IMR-90 (cell line): ENCODE results near the gene SH3RF3. TPM values are rescaled to one million over a fixed set of nuclear protein-coding genes. Genes with fewer than 3 reads are reported as not detected.

Experiments used
- ATAC-seq: fragments of 200-7000 bp; cut with Tn5 transposase; 2 replicates; pipeline ENCODE4 v1.9.1; 2020; ENCODE audit warnings: low read depth, mild to moderate bottlenecking, moderate library complexity
- BruUV-seq: library from RNA; stranded (reverse); fragments of 400-500 nt; replicated peaks from 2 replicates; lab custom pipeline; 2021; lab: Mats Ljungman, UMichigan
- CTCF ChIA-PET: fragments of 300-600 bp; formaldehyde crosslinking; extraction: SDS; loops from one replicate; lab custom pipeline; 2021; ENCODE audit warnings: antibody characterized with exemption; lab: Yijun Ruan, JAX
- POLR2A ChIA-PET: fragments of 300-600 bp; sonication (Branson Sonifier 250); formaldehyde crosslinking; loops from one replicate; lab custom pipeline; 2022; ENCODE audit warnings: antibody characterized with exemption; ENCODE audit not compliant: unreplicated experiment; lab: Charles Lee
- DNase-seq: peaks from one replicate; pipeline ENCODE4 v3.0.0; 2013
- H2AFZ ChIP-seq: replicated peaks from 2 replicates; pipeline ENCODE3; 2013; ENCODE audit warnings: low read length, mild to moderate bottlenecking; ENCODE audit not compliant: poor library complexity
- H2AK5ac ChIP-seq: 2 replicates; pipeline ENCODE4 v1.6.1; 2013; ENCODE audit warnings: low read depth, low read length, inconsistent platforms
- H2AK9ac ChIP-seq: replicated peaks from 2 replicates; pipeline ENCODE3; 2013; ENCODE audit warnings: mild to moderate bottlenecking, low read depth, low read length, moderate library complexity; ENCODE audit not compliant: poor library complexity
- H2BK120ac ChIP-seq: 2 replicates; pipeline ENCODE4 v1.6.1; 2013; ENCODE audit warnings: low read depth, low read length, inconsistent platforms
- H2BK15ac ChIP-seq: 3 replicates; pipeline ENCODE4 v1.6.1; 2013; ENCODE audit warnings: low read depth, low read length, inconsistent platforms
- H2BK20ac ChIP-seq: 2 replicates; pipeline ENCODE4 v1.6.1; 2013; ENCODE audit warnings: low read depth, mild to moderate bottlenecking, inconsistent platforms, low read length, moderate library complexity
- H2BK5ac ChIP-seq: 2 replicates; pipeline ENCODE4 v1.6.1; 2013; ENCODE audit warnings: mild to moderate bottlenecking, low read depth, low read length, inconsistent platforms; ENCODE audit not compliant: poor library complexity, severe bottlenecking
- H3K14ac ChIP-seq: replicated peaks from 2 replicates; pipeline ENCODE4 v1.6.1; 2013; ENCODE audit warnings: low read depth, low read length, inconsistent platforms
- H3K18ac ChIP-seq: 2 replicates; pipeline ENCODE4 v1.6.1; 2013; ENCODE audit warnings: low read depth, low read length, control low read depth
- H3K23ac ChIP-seq: 2 replicates; pipeline ENCODE4 v1.6.1; 2013; ENCODE audit warnings: low read depth, low read length, inconsistent platforms
- H3K27ac ChIP-seq: 2 replicates; pipeline ENCODE4 v1.5.1; 2013; ENCODE audit warnings: mild to moderate bottlenecking, control low read depth, low read length; ENCODE audit not compliant: insufficient read depth
- H3K27me3 ChIP-seq: 2 replicates; pipeline ENCODE4 v1.6.1; 2013; ENCODE audit warnings: low read length; ENCODE audit not compliant: control insufficient read depth, insufficient read depth
- H3K36me3 ChIP-seq: 2 replicates; pipeline ENCODE4 v1.6.1; 2013; ENCODE audit warnings: low read length, mixed read lengths; ENCODE audit not compliant: control insufficient read depth, insufficient read depth
- H3K4ac ChIP-seq: 2 replicates; pipeline ENCODE4 v1.6.1; 2013; ENCODE audit warnings: low read depth, low read length, inconsistent platforms
- H3K4me1 ChIP-seq: 2 replicates; pipeline ENCODE4 v1.6.1; 2013; ENCODE audit warnings: low read length, mixed read lengths; ENCODE audit not compliant: control insufficient read depth, insufficient read depth
- H3K4me2 ChIP-seq: 2 replicates; pipeline ENCODE4 v1.6.1; 2013; ENCODE audit warnings: low read depth, mild to moderate bottlenecking, control low read depth, low read length, moderate library complexity
- H3K4me3 ChIP-seq: 2 replicates; pipeline ENCODE4 v1.5.1; 2013; ENCODE audit warnings: low read depth, mild to moderate bottlenecking, control low read depth, low read length, moderate library complexity; ENCODE audit not compliant: insufficient read depth
- H3K56ac ChIP-seq: 2 replicates; pipeline ENCODE4 v1.6.1; 2013; ENCODE audit warnings: low read length, inconsistent platforms; ENCODE audit not compliant: insufficient read depth; ENCODE audit errors: extremely low read depth
- H3K79me1 ChIP-seq, 2 experiments: 2 replicates each; pipeline ENCODE4 v1.6.1; 2013; ENCODE audit warnings: low read length in 2 of 2, inconsistent platforms in 1 of 2, low read depth in 1 of 2
- H3K9ac ChIP-seq: 2 replicates; pipeline ENCODE4 v1.6.1; 2013; ENCODE audit warnings: low read depth, low read length, control low read depth
- H3K9me1 ChIP-seq: 2 replicates; pipeline ENCODE4 v1.6.1; 2013; ENCODE audit warnings: low read length, inconsistent platforms; ENCODE audit not compliant: insufficient read depth
- H3K9me3 ChIP-seq: 2 replicates; pipeline ENCODE4 v1.6.1; 2013; ENCODE audit warnings: low read length; ENCODE audit not compliant: control insufficient read depth, insufficient read depth
- H4K20me1 ChIP-seq: 2 replicates; pipeline ENCODE4 v1.6.1; 2013; ENCODE audit warnings: low read length, inconsistent platforms; ENCODE audit not compliant: insufficient read depth
- H4K5ac ChIP-seq: 2 replicates; pipeline ENCODE4 v1.6.1; 2013; ENCODE audit warnings: mild to moderate bottlenecking, low read depth, low read length, control low read depth
- H4K8ac ChIP-seq, 2 experiments: 2 replicates each; pipeline ENCODE4 v1.6.1; 2013; ENCODE audit warnings: low read depth in 2 of 2, low read length in 2 of 2, control low read depth in 1 of 2, inconsistent platforms in 1 of 2
- H4K91ac ChIP-seq: 2 replicates; pipeline ENCODE4 v1.6.1; 2013; ENCODE audit warnings: low read depth, low read length, inconsistent platforms; ENCODE audit not compliant: insufficient read depth
- BHLHE40 ChIP-seq: fragments of 150-350 bp; IDR thresholded peaks from 2 replicates; pipeline ENCODE4 v1.6.1; 2016; ENCODE audit warnings: mild to moderate bottlenecking, low read depth, low read length
- CEBPB ChIP-seq: IDR thresholded peaks from 2 replicates; pipeline ENCODE4 v1.6.1; 2012; ENCODE audit warnings: low read depth, low read length, improper control_type of control experiment
- CHD1 ChIP-seq: IDR thresholded peaks from 2 replicates; pipeline ENCODE4 v1.6.1; 2012; ENCODE audit warnings: low read depth, low read length, improper control_type of control experiment
- FOS ChIP-seq: fragments of 150-350 bp; IDR thresholded peaks from 2 replicates; pipeline ENCODE4 v1.6.1; 2016; ENCODE audit warnings: low read depth, low read length
- MAFK ChIP-seq: IDR thresholded peaks from 2 replicates; pipeline ENCODE4 v1.6.1; 2012; ENCODE audit warnings: low read depth, low read length, improper control_type of control experiment
- MAZ ChIP-seq: IDR thresholded peaks from 2 replicates; pipeline ENCODE4 v1.6.1; 2012; ENCODE audit warnings: low read depth, mild to moderate bottlenecking, low read length, improper control_type of control experiment, moderate library complexity, borderline replicate concordance
- MXI1 ChIP-seq: IDR thresholded peaks from 2 replicates; pipeline ENCODE4 v1.6.1; 2012; ENCODE audit warnings: low read depth, mild to moderate bottlenecking, low read length, moderate library complexity, borderline replicate concordance
- NFE2L2 ChIP-seq: fragments of 150-350 bp; IDR thresholded peaks from 2 replicates; pipeline ENCODE4 v1.6.1; 2016; ENCODE audit warnings: low read depth, mild to moderate bottlenecking, low read length
- POLR2A ChIP-seq: IDR thresholded peaks from 2 replicates; pipeline ENCODE4 v1.6.1; 2012; ENCODE audit warnings: mild to moderate bottlenecking, low read depth, low read length
- RAD21 ChIP-seq: IDR thresholded peaks from 2 replicates; pipeline ENCODE4 v1.6.1; 2012; ENCODE audit warnings: low read length, improper control_type of control experiment
- RCOR1 ChIP-seq: IDR thresholded peaks from 2 replicates; pipeline ENCODE4 v1.6.1; 2012; ENCODE audit warnings: mild to moderate bottlenecking, low read length, improper control_type of control experiment; ENCODE audit not compliant: insufficient replicate concordance
- RFX5 ChIP-seq: IDR thresholded peaks from 2 replicates; pipeline ENCODE4 v1.8.0; 2012; ENCODE audit warnings: low read depth, mild to moderate bottlenecking, low read length, moderate library complexity
- SMC3 ChIP-seq: fragments of 150-350 bp; IDR thresholded peaks from 2 replicates; pipeline ENCODE4 v1.6.1; 2016; ENCODE audit warnings: low read depth, mild to moderate bottlenecking, antibody characterized with exemption, low read length, moderate library complexity
- WGBS, 2 experiments: methylation state at CpG; one replicate each; pipeline versions ENCODE4 v1.1.5 to v1.1.7; 2013; ENCODE audit warnings: missing lambda C conversion rate in 2 of 2; ENCODE audit not compliant: insufficient read length in 1 of 2; ENCODE audit errors: extremely low coverage in 2 of 2; 5-methylcytosine and 5-hydroxymethylcytosine counted together
- dilution Hi-C: fragments of 300-500 bp; cut with HindIII; formaldehyde crosslinking; loops from one replicate; pipeline ENCODE4 v1.14.3; 2018; ENCODE audit warnings: low sequenced_read_pairs; ENCODE audit not compliant: unreplicated experiment
- in situ Hi-C: fragments of 300-500 bp; cut with MboI; formaldehyde crosslinking; loops from 3 replicates; pipeline ENCODE4 v1.14.3; 2019; ENCODE audit warnings: low sequenced_read_pairs, inconsistent platforms, mixed read lengths
- intact Hi-C: fragments of 100-400 bp; cut with micrococcal nuclease; formaldehyde crosslinking; loops from 2 replicates; pipeline ENCODE4 v1.10.0; 2022
- polyA plus RNA-seq, 3 experiments: library from polyadenylated mRNA; depleted of rRNA; stranded (reverse); fragments of >200 nt; gene quantifications; 2 replicates each; pipeline ENCODE4 v1.2.3, GENCODE V29; 2012; ENCODE audit warnings: low replicate concordance in 1 of 3
- total RNA-seq: library from RNA; depleted of rRNA; stranded (reverse); fragments of >200 nt; gene quantifications from 2 replicates; pipeline ENCODE4 v1.2.3, GENCODE V29; 2012
- TF ChIP-seq, protein P1 (sequence below): conservative IDR thresholded peaks from 2 replicates; pipeline ENCODE4 v1.5.1; 2012; ENCODE audit warnings: mild to moderate bottlenecking, low read depth, low read length, improper control_type of control experiment
- TF ChIP-seq, protein P2 (sequence below): fragments of 150-350 bp; IDR thresholded peaks from 2 replicates; pipeline ENCODE4 v1.6.1; 2017; ENCODE audit warnings: mild to moderate bottlenecking, antibody characterized with exemption, low read length, low read depth
- TF ChIP-seq, protein P3 (sequence below): fragments of 150-350 bp; IDR thresholded peaks from 2 replicates; pipeline ENCODE4 v1.6.1; 2016; ENCODE audit warnings: low read depth, mild to moderate bottlenecking, low read length, moderate library complexity, borderline replicate concordance

Gene SH3RF3
- total and polyA plus RNA-seq, 2 of the 4 experiments (the other 2 are of a cell fraction): 3.4 to 5.3 TPM

DNA sequence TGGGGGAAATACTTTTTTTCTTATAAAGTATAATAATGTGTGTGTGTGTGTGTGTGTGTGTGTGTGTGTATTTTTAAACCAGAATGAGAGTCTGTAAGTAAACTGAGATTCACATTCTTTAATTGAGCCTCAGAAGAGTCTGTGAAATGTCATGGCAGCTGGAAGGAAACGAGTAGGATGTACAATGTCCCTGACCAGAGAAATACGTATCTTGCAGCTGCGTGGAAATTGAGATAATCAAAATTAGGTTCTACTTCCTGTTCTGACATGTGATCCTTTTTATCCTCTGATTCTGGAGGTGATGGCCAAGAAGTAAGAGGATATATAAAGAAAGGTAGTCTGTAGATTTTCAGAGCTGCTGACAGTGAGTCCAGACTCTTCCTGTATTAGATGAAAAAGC, 50.0 kb downstream of the SH3RF3 start:
- Histone ChIP-seq H4K91ac (no peak overlapping the region), H3K79me1 (peaks cover 57 to 87% of the 10 kb centered on the region in 2 experiments), H3K27me3 (no peaks in the 10 kb centered on the region), H4K5ac (0 out of 2 replicates have a peak overlapping the region, but pooled peaks have one; percentile 53), H2AK9ac (no peak overlapping the region), H3K18ac (peak overlapping the region; percentile 25; the same call in 1 of the 2 replicates), H3K23ac (no peak overlapping the region; the same call in 1 of the 2 replicates), H3K9ac (no peak overlapping the region), H3K27ac (no peak overlapping the region), H2BK20ac (no peak overlapping the region; the same call in 1 of the 2 replicates), H3K4ac (peak overlapping the region; percentile 8; the same call in 1 of the 2 replicates), H3K4me2 (no peak overlapping the region), H3K36me3 (no peaks in the 10 kb centered on the region), H3K56ac (no peak overlapping the region), H3K4me3 (no peak overlapping the region), H3K9me1 (peaks cover 24% of the 10 kb centered on the region), H2AK5ac (peak overlapping the region; percentile 49; the same call in 1 of the 2 replicates), H3K14ac (no peak overlapping the region), H2AFZ (no peak overlapping the region), H3K9me3 (peaks cover 6% of the 10 kb centered on the region; the same call in 1 of the 2 replicates), H4K8ac (peak overlapping the region in 1 of 2 experiments; percentile 26; a peak in 1 of 4 replicates), H2BK15ac (peak overlapping the region; percentile 54; the same call in 1 of the 3 replicates), H3K4me1 (peaks cover 29% of the 10 kb centered on the region), H2BK120ac (no peak overlapping the region), H2BK5ac (no peak overlapping the region), H4K20me1 (0 out of 2 replicates have a peak, but pooled peaks cover 6% of the 10 kb centered on the region)
- no peak for ATAC-seq
- no peak for TF ChIP-seq BHLHE40
- TF ChIP-seq, protein P1, sequence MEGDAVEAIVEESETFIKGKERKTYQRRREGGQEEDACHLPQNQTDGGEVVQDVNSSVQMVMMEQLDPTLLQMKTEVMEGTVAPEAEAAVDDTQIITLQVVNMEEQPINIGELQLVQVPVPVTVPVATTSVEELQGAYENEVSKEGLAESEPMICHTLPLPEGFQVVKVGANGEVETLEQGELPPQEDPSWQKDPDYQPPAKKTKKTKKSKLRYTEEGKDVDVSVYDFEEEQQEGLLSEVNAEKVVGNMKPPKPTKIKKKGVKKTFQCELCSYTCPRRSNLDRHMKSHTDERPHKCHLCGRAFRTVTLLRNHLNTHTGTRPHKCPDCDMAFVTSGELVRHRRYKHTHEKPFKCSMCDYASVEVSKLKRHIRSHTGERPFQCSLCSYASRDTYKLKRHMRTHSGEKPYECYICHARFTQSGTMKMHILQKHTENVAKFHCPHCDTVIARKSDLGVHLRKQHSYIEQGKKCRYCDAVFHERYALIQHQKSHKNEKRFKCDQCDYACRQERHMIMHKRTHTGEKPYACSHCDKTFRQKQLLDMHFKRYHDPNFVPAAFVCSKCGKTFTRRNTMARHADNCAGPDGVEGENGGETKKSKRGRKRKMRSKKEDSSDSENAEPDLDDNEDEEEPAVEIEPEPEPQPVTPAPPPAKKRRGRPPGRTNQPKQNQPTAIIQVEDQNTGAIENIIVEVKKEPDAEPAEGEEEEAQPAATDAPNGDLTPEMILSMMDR: no peak
- TF ChIP-seq MAZ: no peak
- TF ChIP-seq MAFK: no peak
- no peak for TF ChIP-seq POLR2A
- TF ChIP-seq RAD21: no peak
- no peak for TF ChIP-seq FOS
- TF ChIP-seq RFX5: no peak
- TF ChIP-seq, protein P2, sequence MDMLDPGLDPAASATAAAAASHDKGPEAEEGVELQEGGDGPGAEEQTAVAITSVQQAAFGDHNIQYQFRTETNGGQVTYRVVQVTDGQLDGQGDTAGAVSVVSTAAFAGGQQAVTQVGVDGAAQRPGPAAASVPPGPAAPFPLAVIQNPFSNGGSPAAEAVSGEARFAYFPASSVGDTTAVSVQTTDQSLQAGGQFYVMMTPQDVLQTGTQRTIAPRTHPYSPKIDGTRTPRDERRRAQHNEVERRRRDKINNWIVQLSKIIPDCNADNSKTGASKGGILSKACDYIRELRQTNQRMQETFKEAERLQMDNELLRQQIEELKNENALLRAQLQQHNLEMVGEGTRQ: no peak
- TF ChIP-seq CEBPB: no peak
- no peak for TF ChIP-seq SMC3
- TF ChIP-seq RCOR1: no peak
- no peak for TF ChIP-seq CHD1
- no peak for TF ChIP-seq MXI1
- TF ChIP-seq, protein P3, sequence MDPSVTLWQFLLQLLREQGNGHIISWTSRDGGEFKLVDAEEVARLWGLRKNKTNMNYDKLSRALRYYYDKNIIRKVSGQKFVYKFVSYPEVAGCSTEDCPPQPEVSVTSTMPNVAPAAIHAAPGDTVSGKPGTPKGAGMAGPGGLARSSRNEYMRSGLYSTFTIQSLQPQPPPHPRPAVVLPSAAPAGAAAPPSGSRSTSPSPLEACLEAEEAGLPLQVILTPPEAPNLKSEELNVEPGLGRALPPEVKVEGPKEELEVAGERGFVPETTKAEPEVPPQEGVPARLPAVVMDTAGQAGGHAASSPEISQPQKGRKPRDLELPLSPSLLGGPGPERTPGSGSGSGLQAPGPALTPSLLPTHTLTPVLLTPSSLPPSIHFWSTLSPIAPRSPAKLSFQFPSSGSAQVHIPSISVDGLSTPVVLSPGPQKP: no peak
- no peak for TF ChIP-seq NFE2L2
- intact Hi-C loops (no loop called here), in situ Hi-C loops (no loop called here), dilution Hi-C loops (no loop called here)
- 72% methylated on average over 3 of the region's 3 CpGs; no CpG with 5 or more reads in 1 of the 2 experiments for WGBS, 2 experiments
- no peak for DNase-seq
- no TSS peak for BruUV-seq
- CTCF ChIA-PET: no interaction called here
- POLR2A ChIA-PET: no interaction called here
